GM12878 (cell line): ENCODE measurements around the gene SP6. TPM values are rescaled to one million over a fixed set of nuclear protein-coding genes. Genes with fewer than 3 reads are reported as not detected.

Source experiments
- CHD4 ChIP-seq: fragments of 200-600 bp; sonication (generic); IDR thresholded peaks from 2 replicates; pipeline ENCODE4 v1.6.1; 2016; ENCODE audit warnings: mild to moderate bottlenecking
- CTCF ChIP-seq, 3 experiments: IDR thresholded peaks in 2 of 3; conservative IDR thresholded peaks in 1 of 3; 2 replicates each; pipeline ENCODE4 v1.5.1; 2011; ENCODE audit warnings: low read depth in 3 of 3, low read length in 3 of 3, mild to moderate bottlenecking in 3 of 3, control low read depth in 2 of 3, moderate library complexity in 2 of 3, inconsistent platforms in 1 of 3, mixed read lengths in 1 of 3; ENCODE audit not compliant: control insufficient read depth in 2 of 3, insufficient read depth in 1 of 3; ENCODE audit errors: extremely low read depth in 1 of 3
- CUX1 ChIP-seq: IDR thresholded peaks from 2 replicates; pipeline ENCODE4 v1.6.1; 2012; ENCODE audit warnings: improper control_type of control experiment, low read depth, low read length; ENCODE audit not compliant: insufficient replicate concordance
- EED ChIP-seq: sonication (generic); IDR thresholded peaks from 2 replicates; pipeline ENCODE4 v1.6.1; 2016; ENCODE audit warnings: antibody characterized with exemption, low read depth
- ESRRA ChIP-seq: IDR thresholded peaks from 2 replicates; pipeline ENCODE4 v1.6.1; 2012; ENCODE audit warnings: mild to moderate bottlenecking, low read length, improper control_type of control experiment
- EZH2 ChIP-seq: IDR thresholded peaks from 2 replicates; pipeline ENCODE4 v1.6.1; 2012; ENCODE audit warnings: low read depth, mild to moderate bottlenecking, control low read depth, inconsistent platforms, low read length, borderline replicate concordance; ENCODE audit not compliant: control insufficient read depth
- MLLT1 ChIP-seq: fragments of 450-650 bp; IDR thresholded peaks from 2 replicates; pipeline ENCODE4 v1.6.1; 2016; ENCODE audit warnings: mild to moderate bottlenecking
- NKRF ChIP-seq: fragments of 450-650 bp; conservative IDR thresholded peaks from 2 replicates; pipeline ENCODE4 v1.6.1; 2017; ENCODE audit warnings: mild to moderate bottlenecking, moderate library complexity
- RELB ChIP-seq: fragments of 450-650 bp; IDR thresholded peaks from 2 replicates; pipeline ENCODE4 v1.6.1; 2017; ENCODE audit warnings: low read depth, mild to moderate bottlenecking, moderate library complexity
- RUNX3 ChIP-seq: IDR thresholded peaks from 2 replicates; pipeline ENCODE4 v1.6.1; 2012; ENCODE audit warnings: low read length, inconsistent platforms
- SMARCA5 ChIP-seq: fragments of 450-650 bp; IDR thresholded peaks from 2 replicates; pipeline ENCODE4 v1.6.1; 2017; ENCODE audit warnings: mild to moderate bottlenecking
- SREBF1 ChIP-seq: IDR thresholded peaks from 2 replicates; pipeline ENCODE4 v1.6.1; 2012; ENCODE audit warnings: mild to moderate bottlenecking, low read length
- STAT3 ChIP-seq: IDR thresholded peaks from 2 replicates; pipeline ENCODE4 v1.6.1; 2011; ENCODE audit warnings: low read depth, low read length, improper control_type of control experiment
- WRNIP1 ChIP-seq: IDR thresholded peaks from 2 replicates; pipeline ENCODE4 v1.6.1; 2011; ENCODE audit warnings: low read depth, low read length, improper control_type of control experiment, borderline replicate concordance
- ZNF207 ChIP-seq: fragments of 450-650 bp; IDR thresholded peaks from 2 replicates; pipeline ENCODE4 v1.6.1; 2014; ENCODE audit warnings: antibody characterized with exemption, mild to moderate bottlenecking, borderline replicate concordance
- polyA plus RNA-seq, 11 experiments: library from polyadenylated mRNA; depleted of rRNA in 4 of 11; unstranded in 6 of 11; stranded (reverse) in 5 of 11; fragments of >200 nt; fragmentation: Nextera tagmentation in 4 of 11; fragmentation: Illumina TruSeq in 1 of 11; extraction: Ambion mirVana in 4 of 11; extraction: Trizol in 1 of 11; gene quantifications; 1 replicate in 1 of 11; 2 replicates in 10 of 11; pipeline versions ENCODE4 v1.2.1 to v1.2.3, GENCODE V29; 2011 to 2016; ENCODE audit warnings: inconsistent platforms in 2 of 11, missing spikeins in 2 of 11, low read depth in 1 of 11
- total RNA-seq, 4 experiments: library from RNA; depleted of rRNA in 3 of 4; stranded (reverse); fragments of >200 nt in 3 of 4; fragmentation: Illumina TruSeq in 1 of 4; extraction: Trizol in 1 of 4; gene quantifications; 2 replicates each; pipeline versions ENCODE4 v1.2.1 to v1.2.3, GENCODE V29; 2013 to 2021

SP6 gene
- total and polyA plus RNA-seq, 10 of the 15 experiments (the other 5 are each of a cell fraction or from before 2014, with no cell fraction given) = 0.05 to 0.15 (median 0.06) TPM; not detected in 7

GRCh38 chr17:47821424-47822391 lies 29.3 kb downstream of the SP6 start, which contains the start of gene OSBPL7 (continued):
- no peak for TF ChIP-seq ESRRA
- TF ChIP-seq SREBF1 = no peak
- no peak for TF ChIP-seq EZH2
- no peak for TF ChIP-seq CHD4
- TF ChIP-seq CUX1 = no peak
- peak; percentile 57; the same call in 1 of the 2 replicates for TF ChIP-seq MLLT1
- no peak for TF ChIP-seq WRNIP1
- TF ChIP-seq SMARCA5 = no peak
- TF ChIP-seq NKRF = peak; percentile 82; the same call in 1 of the 2 replicates
- TF ChIP-seq ZNF207 = no peak
- TF ChIP-seq RELB = 0 out of 2 replicates have a peak, but pooled peaks have one; percentile 45
- no peak for TF ChIP-seq STAT3
- peak; percentile 7; the same call in 1 of the 2 replicates for TF ChIP-seq RUNX3
- peak; percentile 21 to 77 (median 35); a peak in 4 of 6 replicates for TF ChIP-seq CTCF (IDR thresholded peaks at IDR 0.05 in 2 of 3, conservative IDR thresholded peaks at IDR 0.05 in 1 of 3; ENCODE audit: control insufficient read depth in 2 of 3, extremely low read depth in 1 of 3, insufficient read depth in 1 of 3, low read depth in 3 of 3, low read length in 3 of 3)
- TF ChIP-seq EED = peak; percentile 31; the same call in 1 of the 2 replicates
